ENCODE results near the gene TNNI2.

The TNNI2 gene

DNA sequence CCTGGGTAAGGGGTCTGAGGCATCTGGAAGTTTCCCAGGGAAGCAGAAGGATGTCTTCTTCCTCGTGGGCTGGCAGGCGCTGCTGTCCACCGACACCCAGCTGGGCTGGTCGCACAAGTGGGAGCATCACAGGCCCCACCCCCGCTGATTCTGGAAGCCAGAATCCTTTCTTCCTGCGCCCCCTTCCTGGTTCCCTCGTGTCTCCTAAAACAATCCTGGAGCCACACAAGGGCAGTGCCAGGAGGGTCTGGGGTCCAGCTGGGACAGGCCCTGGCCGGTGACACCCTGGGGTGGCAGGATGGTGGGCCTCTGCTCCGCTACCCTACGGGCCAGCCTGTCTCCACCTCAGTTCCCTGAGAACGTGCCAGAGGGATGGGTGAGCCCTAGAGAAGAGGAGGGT lies 18.3 kb downstream of the TNNI2 start:
- no peak for DNase-seq

- peak in 1 of 56 donors; percentile 31 for DNase-seq
Observed at GRCh38 chr11:1858154-1858553, 19.4 kb downstream of the TNNI2 start.

DNA sequence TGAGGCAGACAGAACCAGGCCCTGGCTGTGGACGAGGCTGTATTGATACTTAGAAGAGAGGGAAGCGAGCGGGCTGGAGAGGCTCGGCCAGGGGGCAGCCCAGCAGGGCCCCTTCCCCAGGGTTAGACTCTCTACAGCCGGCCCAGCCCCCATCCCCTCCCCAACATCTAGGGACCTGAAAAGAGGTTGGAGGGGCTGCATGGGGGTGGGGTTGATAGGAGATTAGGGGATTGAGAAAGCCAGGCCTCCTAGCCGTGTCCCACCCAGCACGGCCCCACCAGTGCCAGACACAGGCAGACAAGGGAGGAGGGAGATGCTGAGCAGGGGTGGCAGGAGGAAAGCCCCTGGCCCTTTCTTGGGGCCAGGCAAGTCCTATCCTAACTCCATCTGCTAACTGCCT lies 19.8 kb downstream of the TNNI2 start:
- DNase-seq, result no peak

GRCh38 chr11:1859004-1859403 lies 20.2 kb downstream of the TNNI2 start:
- no peak for DNase-seq

- DNase-seq, result no peak
Observed at GRCh38 chr11:1860108-1860507, 21.3 kb downstream of the TNNI2 start.

- DNase-seq, result no peak
Observed at GRCh38 chr11:1861435-1862411, 22.9 kb downstream of the TNNI2 start.

DNA sequence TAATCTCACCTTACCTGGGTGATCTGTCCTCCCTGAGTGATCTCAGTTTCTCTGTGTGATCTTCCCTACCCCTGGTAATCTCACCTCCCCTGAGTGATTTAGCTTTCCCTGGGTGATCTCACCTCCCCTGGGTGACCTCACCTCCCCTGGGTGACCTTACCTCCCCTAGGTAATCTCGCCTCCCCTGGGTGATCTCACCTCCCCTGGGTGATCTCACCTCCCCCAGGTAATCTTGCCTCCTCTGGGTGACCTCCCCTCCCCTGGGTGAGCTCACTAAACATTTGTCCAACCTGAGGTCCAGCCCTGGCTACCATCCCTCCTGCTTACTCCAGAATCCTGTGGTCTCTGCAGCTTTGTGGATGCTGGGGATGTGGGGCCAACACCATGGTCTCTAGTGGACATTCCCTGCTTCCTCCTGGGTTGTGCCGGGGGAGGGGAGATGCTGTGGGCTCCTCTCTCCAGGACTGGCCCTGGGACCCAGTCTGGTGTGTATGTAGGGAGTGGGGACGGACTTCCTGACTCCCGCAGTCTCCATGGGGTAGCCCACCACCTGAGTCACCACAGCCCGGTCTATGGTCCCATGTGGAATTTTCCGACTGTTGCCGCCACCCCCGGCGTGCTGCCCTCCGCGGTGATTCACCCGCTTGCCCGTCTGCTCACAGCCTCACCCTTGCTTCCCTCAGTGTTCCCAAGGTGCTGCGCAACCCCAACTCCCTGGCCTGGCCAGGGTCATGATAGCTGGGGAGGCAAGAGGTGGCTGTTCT lies 24.0 kb downstream of the TNNI2 start:
- no peak for DNase-seq

GRCh38 chr11:1863352-1864216 lies 24.8 kb downstream of the TNNI2 start:
- DNase-seq, result peak in 30 of 56 donors; percentile 11 to 68 (median 44)

- DNase-seq, result no peak
Observed at GRCh38 chr11:1864231-1864630, 25.4 kb downstream of the TNNI2 start.

- peak in 2 of 56 donors; percentile 36 to 47 for DNase-seq
Observed at GRCh38 chr11:1864831-1865665, 26.3 kb downstream of the TNNI2 start.

DNA sequence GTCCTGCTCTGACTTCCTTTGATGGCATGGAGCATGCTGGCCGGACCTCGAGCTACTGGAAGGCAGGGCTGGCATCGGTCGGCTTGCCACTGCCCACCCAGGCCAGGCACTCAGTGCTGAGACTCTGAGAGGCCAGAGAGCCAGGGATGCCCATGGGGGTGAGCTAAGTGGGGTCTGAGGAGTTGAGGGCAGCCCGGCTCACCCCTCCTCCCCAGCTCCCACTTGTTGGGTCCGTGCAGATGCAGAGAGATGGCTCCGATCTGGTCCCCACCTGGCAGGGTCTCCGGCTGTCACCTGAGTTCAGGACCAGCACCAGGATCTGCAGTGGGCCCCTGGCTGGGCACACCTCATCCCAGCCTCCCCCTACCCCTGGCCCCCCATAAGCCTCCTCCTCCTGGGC lies 27.4 kb downstream of the TNNI2 start:
- DNase-seq, result no peak

- no peak for DNase-seq
Observed at GRCh38 chr11:1866776-1867175, 28.0 kb downstream of the TNNI2 start.

DNA sequence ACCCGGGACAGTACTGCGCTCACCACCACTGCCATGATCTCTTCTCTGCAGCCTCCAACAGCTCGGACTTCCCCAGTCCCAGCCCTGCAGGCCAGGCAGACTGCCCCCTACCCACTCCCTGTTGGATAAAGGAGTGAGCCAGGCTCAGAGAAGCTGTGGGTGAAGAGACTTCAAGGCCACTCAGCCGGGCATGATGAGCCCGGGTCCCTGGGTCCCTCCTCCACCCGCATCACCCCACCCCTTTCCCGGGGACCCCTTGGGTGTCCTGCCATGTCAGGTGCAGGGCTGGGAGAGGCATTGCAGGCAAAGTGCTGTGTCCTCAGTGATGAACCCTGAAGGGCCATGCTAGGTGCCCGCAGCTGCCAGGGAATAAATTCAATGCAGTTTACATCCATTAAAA lies 28.6 kb downstream of the TNNI2 start:
- DNase-seq, result no peak

DNA sequence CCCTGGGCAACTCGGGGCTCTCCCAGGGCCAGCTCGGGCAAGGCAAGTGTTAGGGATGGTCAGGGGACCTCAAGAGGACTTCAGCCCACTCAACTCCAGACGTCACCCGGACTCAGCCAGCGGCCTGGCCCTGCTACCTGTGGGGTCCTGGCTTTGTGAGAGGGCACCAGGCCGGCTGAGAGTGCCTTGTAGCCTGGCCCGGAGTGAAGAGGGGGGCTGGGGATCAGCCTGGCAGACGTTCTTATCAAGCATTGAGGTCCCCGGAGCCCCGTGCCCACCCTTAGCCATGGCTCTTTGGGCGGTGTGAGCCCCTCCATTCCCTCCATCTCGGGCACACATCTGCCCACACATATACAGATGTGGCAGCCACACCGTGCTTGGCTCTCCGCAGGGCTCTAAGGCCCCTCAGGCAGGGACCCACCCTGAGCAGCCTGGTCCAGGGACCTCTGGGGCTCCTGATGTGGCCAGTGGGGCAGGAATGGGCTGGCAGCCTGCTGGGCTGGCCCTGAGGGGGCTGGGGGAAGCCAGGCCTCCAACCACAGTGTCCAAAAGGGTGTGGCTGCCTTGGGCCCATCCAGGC lies 29.4 kb downstream of the TNNI2 start:
- DNase-seq, result no peak

DNA sequence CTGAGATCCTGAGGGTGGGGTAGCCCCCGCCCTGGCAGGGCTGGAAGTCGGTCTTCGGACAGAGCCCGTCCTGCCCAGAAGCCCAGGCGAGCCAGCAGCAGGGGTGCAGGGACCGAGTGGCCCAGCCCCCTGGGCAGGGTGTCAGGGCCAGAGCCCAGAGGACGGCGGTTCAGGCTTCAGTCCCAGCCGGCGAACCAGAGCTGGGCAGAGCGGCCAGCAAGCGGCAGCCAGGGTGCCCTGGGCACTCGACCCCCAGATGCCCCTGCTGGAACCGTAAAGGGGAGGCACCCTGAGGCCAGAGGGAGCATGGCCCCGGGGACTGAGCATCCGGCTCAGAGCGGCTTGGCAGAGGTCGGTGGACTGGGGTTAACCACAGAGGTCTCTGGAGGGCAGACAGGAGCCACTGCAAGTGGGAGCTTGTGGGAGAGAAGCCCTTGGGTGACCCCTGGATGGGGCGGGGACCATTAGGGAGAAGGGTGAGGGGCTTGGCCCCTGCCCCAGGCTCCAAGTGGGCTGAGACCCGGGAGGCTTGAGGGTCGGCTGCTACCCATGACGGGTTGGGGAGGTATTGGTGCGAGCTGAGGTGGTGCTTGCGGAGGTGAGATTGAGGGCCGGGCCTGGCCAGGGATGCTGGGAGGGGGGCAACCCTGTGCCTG lies 30.0 kb downstream of the TNNI2 start:
- no peak for DNase-seq

DNA sequence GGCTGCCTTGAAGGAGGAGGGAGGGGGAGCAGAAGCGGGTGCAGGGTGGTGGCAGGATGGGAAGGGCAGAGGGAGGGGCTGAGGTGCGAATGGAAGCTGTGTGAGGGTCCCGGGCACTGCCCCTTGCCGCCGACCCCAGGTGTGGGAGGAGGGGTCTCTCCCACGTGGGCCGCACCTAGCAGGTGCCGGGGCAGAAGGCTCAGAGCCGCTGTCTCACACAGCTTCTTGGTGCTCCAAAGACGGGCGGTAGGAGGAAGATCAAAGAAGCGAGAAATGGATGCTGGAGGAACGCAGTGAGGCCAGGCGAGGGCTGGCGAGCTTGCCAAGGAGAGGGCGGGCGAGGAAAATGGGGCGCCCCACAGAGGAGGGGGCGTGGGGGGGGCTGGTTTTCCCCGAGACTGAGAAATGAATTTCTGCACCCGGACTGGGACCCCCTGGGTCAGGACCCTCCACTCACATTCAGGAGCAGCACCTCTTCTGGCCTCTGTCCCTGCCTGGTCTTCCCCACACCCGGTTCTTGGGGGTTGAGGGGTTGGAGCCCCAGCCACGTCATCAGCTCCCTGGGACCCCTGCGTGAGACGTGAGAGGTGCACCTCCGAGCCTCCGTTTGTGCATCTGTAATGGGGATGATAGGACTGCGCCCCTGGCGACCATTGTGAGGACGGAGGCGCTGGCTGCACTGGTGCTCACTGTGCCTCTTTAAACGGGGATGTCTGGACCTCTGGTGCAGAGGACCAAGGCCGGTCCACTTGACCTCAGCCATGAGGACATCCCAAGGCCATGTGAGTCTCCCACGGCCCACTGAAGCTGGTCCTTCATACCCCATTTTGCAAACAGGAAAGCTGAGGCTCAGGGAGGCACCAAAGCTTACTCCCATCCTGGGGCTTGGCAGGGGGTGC lies 30.9 kb downstream of the TNNI2 start:
- DNase-seq, result no peak

DNA sequence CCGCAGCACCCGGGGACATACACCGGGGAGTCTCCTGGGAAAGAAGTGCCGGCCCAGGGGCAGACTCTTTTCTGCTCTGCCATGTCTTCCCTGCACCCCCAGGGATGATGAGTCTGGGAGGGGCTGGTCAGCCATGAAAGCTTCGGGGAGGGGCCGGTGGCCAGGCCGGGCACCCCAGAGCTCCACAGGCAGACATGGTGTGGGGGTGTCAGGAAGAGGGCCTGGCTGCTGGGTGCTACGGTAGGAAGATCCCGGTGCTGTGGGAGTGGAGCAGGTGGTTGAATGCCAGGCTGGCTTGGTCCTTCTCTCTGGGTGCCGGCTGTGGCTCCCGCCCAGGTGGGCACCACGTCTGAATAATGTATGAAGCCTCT lies 31.5 kb downstream of the TNNI2 start:
- no peak for DNase-seq

- DNase-seq, result peak in 10 of 56 donors; percentile 18 to 47 (median 33)
Observed at GRCh38 chr11:1870721-1871466, 32.1 kb downstream of the TNNI2 start.

Data from amygdala (tissue), 56 donors.